Neural progenitor cell (in vitro differentiated cells): ENCODE results near the gene ASIC1. TPM values are rescaled to one million over a fixed set of nuclear protein-coding genes. Genes with fewer than 3 reads are reported as not detected.

Experiments
- DNase-seq: peaks from one replicate; pipeline ENCODE4 v3.0.0-alpha.2; 2016; ENCODE audit warnings: low spot score
- H2AFZ ChIP-seq: fragments of 200-600 bp; sonication (generic); replicated peaks from 2 replicates; pipeline ENCODE4 v1.6.1; 2016; ENCODE audit warnings: antibody characterized with exemption
- H3F3A ChIP-seq: fragments of 200-600 bp; sonication (generic); 2 replicates; pipeline ENCODE4 v1.6.1; 2016; ENCODE audit warnings: antibody characterized with exemption, low read depth
- H3K27ac ChIP-seq: fragments of 200-600 bp; sonication (generic); 2 replicates; pipeline ENCODE4 v1.5.1; 2016; ENCODE audit warnings: mild to moderate bottlenecking
- H3K27me3 ChIP-seq: fragments of 200-600 bp; sonication (generic); 2 replicates; pipeline ENCODE4 v1.6.1; 2016; ENCODE audit warnings: mild to moderate bottlenecking, moderate library complexity
- H3K36me3 ChIP-seq: fragments of 200-600 bp; sonication (generic); 2 replicates; pipeline ENCODE4 v1.5.1; 2016
- H3K4me1 ChIP-seq: fragments of 200-600 bp; sonication (generic); 2 replicates; pipeline ENCODE4 v1.6.1; 2016; ENCODE audit warnings: mixed run types
- H3K4me2 ChIP-seq: fragments of 200-600 bp; sonication (generic); 2 replicates; pipeline ENCODE4 v1.6.1; 2016
- H3K4me3 ChIP-seq: fragments of 200-600 bp; sonication (generic); 2 replicates; pipeline ENCODE4 v1.5.1; 2016
- H3K79me2 ChIP-seq: fragments of 200-600 bp; sonication (generic); 2 replicates; pipeline ENCODE4 v1.6.1; 2016; ENCODE audit warnings: low read depth
- H3K9ac ChIP-seq: fragments of 200-600 bp; sonication (generic); 2 replicates; pipeline ENCODE4 v1.6.1; 2016
- H3K9me3 ChIP-seq: fragments of 200-600 bp; sonication (generic); 2 replicates; pipeline ENCODE4 v1.5.1; 2016; ENCODE audit warnings: low read depth
- H4K20me1 ChIP-seq: fragments of 200-600 bp; sonication (generic); 2 replicates; pipeline ENCODE4 v1.6.1; 2016; ENCODE audit warnings: low read depth
- H3K27ac Mint-ChIP-seq: 3 replicates; pipeline ENCODE4 v1.8.0; 2021; ENCODE audit warnings: mixed read lengths
- H3K27me3 Mint-ChIP-seq: 2 replicates; pipeline ENCODE4 v1.8.0; 2022; ENCODE audit warnings: low read depth, mild to moderate bottlenecking, inconsistent platforms, moderate library complexity, mixed read lengths; ENCODE audit not compliant: insufficient read depth
- H3K36me3 Mint-ChIP-seq: 3 replicates; pipeline ENCODE4 v1.8.0; 2021; ENCODE audit warnings: mixed read lengths
- H3K4me1 Mint-ChIP-seq: 3 replicates; pipeline ENCODE4 v1.8.0; 2021; ENCODE audit warnings: mixed read lengths
- H3K4me3 Mint-ChIP-seq: 3 replicates; pipeline ENCODE4 v1.8.0; 2021; ENCODE audit warnings: mild to moderate bottlenecking, moderate library complexity, mixed read lengths
- H3K9me3 Mint-ChIP-seq: 3 replicates; pipeline ENCODE4 v1.8.0; 2020; ENCODE audit warnings: mixed read lengths
- EZH2 ChIP-seq: fragments of 200-600 bp; sonication (generic); IDR thresholded peaks from 2 replicates; pipeline ENCODE4 v1.6.1; 2017; ENCODE audit warnings: antibody characterized with exemption, mild to moderate bottlenecking, moderate library complexity
- EZH2phosphoT487 ChIP-seq: fragments of 200-600 bp; sonication (generic); IDR thresholded peaks from 2 replicates; pipeline ENCODE4 v1.6.1; 2017; ENCODE audit warnings: antibody characterized with exemption
- total RNA-seq: library from RNA; depleted of rRNA; stranded (reverse); fragments of >200 nt; gene quantifications from 2 replicates; pipeline ENCODE4 v1.2.3, GENCODE V29; 2015; ENCODE audit warnings: low replicate concordance
- TF ChIP-seq, protein P1 (sequence below): fragments of 200-600 bp; sonication (generic); IDR thresholded peaks from 2 replicates; pipeline ENCODE4 v1.5.1; 2017; ENCODE audit warnings: antibody characterized with exemption, mild to moderate bottlenecking

The ASIC1 gene
- total RNA-seq, 1 donor from 2014 or later: 2.5 TPM

DNA sequence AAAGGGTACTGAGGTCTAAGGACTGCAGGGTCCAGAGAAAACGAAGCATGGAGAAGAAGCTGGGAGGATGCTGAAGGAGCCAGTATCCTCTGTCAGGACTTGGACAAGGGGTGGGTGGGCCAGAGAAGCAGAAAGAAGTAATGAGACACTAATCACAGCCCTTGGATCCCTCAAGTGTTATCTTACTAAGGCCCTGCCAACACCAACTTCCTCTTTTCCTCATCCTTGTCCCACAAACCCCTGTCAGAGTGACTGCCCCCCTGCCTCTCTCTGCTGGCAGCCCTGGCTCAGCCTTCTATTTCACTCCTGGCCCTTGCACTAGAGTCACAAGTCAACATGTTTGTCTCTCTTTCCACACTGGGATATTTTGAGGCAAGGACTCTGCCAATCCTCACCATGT lies 3.8 kb upstream of the ASIC1 start:
- H3K36me3 Mint-ChIP-seq: peaks cover 2% of the 10 kb centered on the region
- no peak for DNase-seq
- Histone ChIP-seq H3K4me3 (no peak overlapping the region), H3K4me2 (no peak overlapping the region), H3K79me2 (no peaks in the 10 kb centered on the region), H3K9ac (no peak overlapping the region), H3F3A (peaks cover 34% of the 10 kb centered on the region), H3K36me3 (no peaks in the 10 kb centered on the region), H2AFZ (no peak overlapping the region), H3K27me3 (peaks cover 87% of the 10 kb centered on the region), H3K27ac (no peak overlapping the region), H4K20me1 (no peaks in the 10 kb centered on the region), H3K9me3 (no peaks in the 10 kb centered on the region), H3K4me1 (peaks cover 25% of the 10 kb centered on the region)
- no peaks in the 10 kb centered on the region for H3K9me3 Mint-ChIP-seq
- peaks cover 35% of the 10 kb centered on the region for H3K4me1 Mint-ChIP-seq
- H3K27me3 Mint-ChIP-seq: peaks cover 34% of the 10 kb centered on the region
- no peak for TF ChIP-seq EZH2
- TF ChIP-seq, protein P1, sequence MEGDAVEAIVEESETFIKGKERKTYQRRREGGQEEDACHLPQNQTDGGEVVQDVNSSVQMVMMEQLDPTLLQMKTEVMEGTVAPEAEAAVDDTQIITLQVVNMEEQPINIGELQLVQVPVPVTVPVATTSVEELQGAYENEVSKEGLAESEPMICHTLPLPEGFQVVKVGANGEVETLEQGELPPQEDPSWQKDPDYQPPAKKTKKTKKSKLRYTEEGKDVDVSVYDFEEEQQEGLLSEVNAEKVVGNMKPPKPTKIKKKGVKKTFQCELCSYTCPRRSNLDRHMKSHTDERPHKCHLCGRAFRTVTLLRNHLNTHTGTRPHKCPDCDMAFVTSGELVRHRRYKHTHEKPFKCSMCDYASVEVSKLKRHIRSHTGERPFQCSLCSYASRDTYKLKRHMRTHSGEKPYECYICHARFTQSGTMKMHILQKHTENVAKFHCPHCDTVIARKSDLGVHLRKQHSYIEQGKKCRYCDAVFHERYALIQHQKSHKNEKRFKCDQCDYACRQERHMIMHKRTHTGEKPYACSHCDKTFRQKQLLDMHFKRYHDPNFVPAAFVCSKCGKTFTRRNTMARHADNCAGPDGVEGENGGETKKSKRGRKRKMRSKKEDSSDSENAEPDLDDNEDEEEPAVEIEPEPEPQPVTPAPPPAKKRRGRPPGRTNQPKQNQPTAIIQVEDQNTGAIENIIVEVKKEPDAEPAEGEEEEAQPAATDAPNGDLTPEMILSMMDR: no peak
- no peak for TF ChIP-seq EZH2phosphoT487
- no peak overlapping the region for H3K27ac Mint-ChIP-seq
- peak overlapping the region; percentile 27 for H3K4me3 Mint-ChIP-seq

DNA sequence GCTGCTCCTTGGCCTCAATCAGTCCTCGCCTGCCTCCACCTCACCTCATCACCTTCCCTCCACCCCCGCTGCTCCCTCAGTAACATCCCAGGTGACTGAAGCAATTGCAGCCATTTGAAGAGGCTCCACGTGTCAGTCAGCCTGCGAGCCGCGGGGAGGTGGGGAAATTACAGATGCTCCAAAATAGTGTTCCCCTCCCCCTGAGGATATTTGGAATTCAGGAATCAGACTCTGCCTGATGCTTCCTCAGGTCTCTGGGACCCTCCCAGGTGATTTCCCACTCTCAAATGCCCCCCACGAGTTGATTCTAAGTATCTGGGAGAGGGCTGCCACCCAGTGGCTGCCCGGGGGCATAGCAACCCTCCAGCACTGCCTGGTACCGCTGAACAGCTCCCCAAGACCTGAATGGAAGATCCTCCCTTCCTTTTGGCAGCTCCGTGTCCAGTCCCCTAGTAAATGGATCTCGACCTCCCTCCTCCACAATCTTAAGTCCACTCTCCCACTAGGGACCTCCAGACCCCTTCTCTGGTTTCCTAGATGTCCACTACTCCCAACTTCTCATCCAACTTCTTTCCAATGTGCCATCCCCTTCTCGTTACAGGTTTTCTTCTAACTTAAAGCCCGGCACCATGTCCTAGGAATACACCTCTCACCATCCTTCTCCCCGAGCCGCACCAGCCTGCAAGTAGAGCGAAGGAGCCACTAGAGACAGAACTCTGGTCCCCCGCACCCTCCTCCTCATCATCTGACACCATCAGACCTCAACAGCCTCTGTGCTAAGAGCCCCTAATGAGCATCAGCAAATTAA lies 1.4 kb upstream of the ASIC1 start:
- Histone ChIP-seq H2AFZ (no peak overlapping the region), H3K9ac (no peak overlapping the region), H3K4me2 (peak overlapping the region; percentile 99), H3K27ac (no peak overlapping the region), H3K36me3 (no peaks in the 10 kb centered on the region), H4K20me1 (no peaks in the 10 kb centered on the region), H3K79me2 (no peaks in the 10 kb centered on the region), H3K4me3 (no peak overlapping the region), H3K27me3 (peaks cover 97% of the 10 kb centered on the region), H3F3A (peaks cover 19% of the 10 kb centered on the region), H3K4me1 (peaks cover 14% of the 10 kb centered on the region), H3K9me3 (no peaks in the 10 kb centered on the region)
- peaks cover 35% of the 10 kb centered on the region for H3K27me3 Mint-ChIP-seq
- H3K36me3 Mint-ChIP-seq: peaks cover 10% of the 10 kb centered on the region
- no peaks in the 10 kb centered on the region for H3K9me3 Mint-ChIP-seq
- TF ChIP-seq, protein P1: peak; percentile 97
- no peak for TF ChIP-seq EZH2
- peak overlapping the region; percentile 0 for H3K27ac Mint-ChIP-seq
- peak overlapping the region; percentile 96 for H3K4me3 Mint-ChIP-seq
- H3K4me1 Mint-ChIP-seq: peaks cover 31% of the 10 kb centered on the region
- DNase-seq: peak; percentile 82

DNA sequence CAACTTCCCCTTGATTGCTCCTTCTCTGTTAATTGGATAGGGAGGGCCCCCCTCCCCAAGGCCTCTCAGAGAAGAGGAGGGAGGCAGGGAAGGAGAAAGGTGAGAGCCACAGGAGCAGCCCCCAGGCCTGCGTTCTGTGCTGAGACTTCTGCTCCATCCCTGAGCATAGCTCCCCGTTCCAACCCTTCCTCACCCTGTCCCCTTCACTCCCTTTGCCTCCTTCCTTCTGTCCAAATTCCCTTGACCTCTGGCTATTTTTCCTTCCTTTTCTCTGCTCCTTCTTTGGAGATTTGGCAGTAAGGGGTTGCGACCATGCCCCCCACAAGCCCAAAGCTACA lies 788 bp upstream of the ASIC1 start:
- Histone ChIP-seq H2AFZ (peak overlapping the region; percentile 97), H4K20me1 (no peaks in the 10 kb centered on the region), H3K4me1 (peaks cover 9% of the 10 kb centered on the region), H3K27me3 (peaks cover 97% of the 10 kb centered on the region), H3K4me3 (peak overlapping the region; percentile 92), H3K36me3 (no peaks in the 10 kb centered on the region), H3F3A (peaks cover 14% of the 10 kb centered on the region), H3K27ac (no peak overlapping the region), H3K4me2 (peak overlapping the region; percentile 99), H3K9me3 (no peaks in the 10 kb centered on the region), H3K9ac (no peak overlapping the region), H3K79me2 (no peaks in the 10 kb centered on the region)
- no peak for DNase-seq
- H3K36me3 Mint-ChIP-seq: peaks cover 10% of the 10 kb centered on the region
- peaks cover 35% of the 10 kb centered on the region for H3K27me3 Mint-ChIP-seq
- peaks cover 25% of the 10 kb centered on the region for H3K4me1 Mint-ChIP-seq
- peak overlapping the region; percentile 96 for H3K4me3 Mint-ChIP-seq
- H3K9me3 Mint-ChIP-seq: no peaks in the 10 kb centered on the region
- peak overlapping the region; percentile 16 for H3K27ac Mint-ChIP-seq
- TF ChIP-seq EZH2phosphoT487 (no peak), EZH2 (no peak)
- TF ChIP-seq, protein P1: no peak
